IPS-20b (cell line): Measurements from ENCODE around the gene CTNNBL1.
A peak's percentile ranks its signal among the peaks of the same experiment; 100 is the strongest.

Experiments used
- H3K27ac ChIP-seq: one replicate; pipeline ENCODE4 v1.5.1; 2013; ENCODE audit warnings: low read length
- H3K27me3 ChIP-seq: 2 replicates; pipeline ENCODE4 v1.6.1; 2013; ENCODE audit warnings: mild to moderate bottlenecking, low read length, inconsistent platforms; ENCODE audit not compliant: insufficient read depth
- H3K36me3 ChIP-seq: 2 replicates; pipeline ENCODE4 v1.6.1; 2013; ENCODE audit warnings: low read depth, mild to moderate bottlenecking, inconsistent platforms, low read length, moderate library complexity; ENCODE audit not compliant: insufficient read depth
- H3K4me1 ChIP-seq: 2 replicates; pipeline ENCODE4 v1.6.1; 2013; ENCODE audit warnings: mild to moderate bottlenecking, control low read depth, inconsistent platforms, low read length, moderate library complexity; ENCODE audit not compliant: insufficient read depth
- H3K4me3 ChIP-seq: 2 replicates; pipeline ENCODE4 v1.5.1; 2013; ENCODE audit warnings: mild to moderate bottlenecking, low read length, inconsistent platforms
- H3K9ac ChIP-seq: 2 replicates; pipeline ENCODE4 v1.6.1; 2013; ENCODE audit warnings: low read depth, mild to moderate bottlenecking, inconsistent platforms, low read length, moderate library complexity
- H3K9me3 ChIP-seq: 2 replicates; pipeline ENCODE4 v1.6.1; 2013; ENCODE audit warnings: mild to moderate bottlenecking, low read depth, low read length, inconsistent platforms; ENCODE audit not compliant: insufficient read depth

Gene CTNNBL1

DNA sequence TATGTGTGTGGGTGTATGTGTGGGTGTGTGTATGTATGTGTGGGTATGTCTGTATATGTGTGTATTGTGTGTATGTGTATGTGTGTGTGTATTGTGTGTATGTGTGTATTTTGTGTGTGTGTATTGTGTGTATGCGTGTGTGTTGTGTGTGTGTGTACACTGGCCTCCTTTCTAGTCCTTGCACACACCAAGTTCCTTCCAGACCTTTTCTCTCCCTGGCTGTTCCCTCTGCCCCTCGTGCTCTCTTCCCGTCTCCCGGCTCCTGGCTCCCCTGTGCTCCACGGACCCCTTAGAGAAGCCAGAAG, 220.5 kb downstream of the CTNNBL1 start:
- no peak overlapping the region for H3K27ac ChIP-seq
- H3K9ac ChIP-seq, result peak overlapping the region; percentile 52; the same call in 1 of the 2 replicates
- no peaks in the 10 kb centered on the region for H3K36me3 ChIP-seq
- H3K4me1 ChIP-seq, result peaks cover 12% of the 10 kb centered on the region; the same call in 1 of the 2 replicates
- H3K27me3 ChIP-seq, result peaks cover 67% of the 10 kb centered on the region
- H3K4me3 ChIP-seq, result peak overlapping the region; percentile 72; the same call in 1 of the 2 replicates
- no peaks in the 10 kb centered on the region for H3K9me3 ChIP-seq

DNA sequence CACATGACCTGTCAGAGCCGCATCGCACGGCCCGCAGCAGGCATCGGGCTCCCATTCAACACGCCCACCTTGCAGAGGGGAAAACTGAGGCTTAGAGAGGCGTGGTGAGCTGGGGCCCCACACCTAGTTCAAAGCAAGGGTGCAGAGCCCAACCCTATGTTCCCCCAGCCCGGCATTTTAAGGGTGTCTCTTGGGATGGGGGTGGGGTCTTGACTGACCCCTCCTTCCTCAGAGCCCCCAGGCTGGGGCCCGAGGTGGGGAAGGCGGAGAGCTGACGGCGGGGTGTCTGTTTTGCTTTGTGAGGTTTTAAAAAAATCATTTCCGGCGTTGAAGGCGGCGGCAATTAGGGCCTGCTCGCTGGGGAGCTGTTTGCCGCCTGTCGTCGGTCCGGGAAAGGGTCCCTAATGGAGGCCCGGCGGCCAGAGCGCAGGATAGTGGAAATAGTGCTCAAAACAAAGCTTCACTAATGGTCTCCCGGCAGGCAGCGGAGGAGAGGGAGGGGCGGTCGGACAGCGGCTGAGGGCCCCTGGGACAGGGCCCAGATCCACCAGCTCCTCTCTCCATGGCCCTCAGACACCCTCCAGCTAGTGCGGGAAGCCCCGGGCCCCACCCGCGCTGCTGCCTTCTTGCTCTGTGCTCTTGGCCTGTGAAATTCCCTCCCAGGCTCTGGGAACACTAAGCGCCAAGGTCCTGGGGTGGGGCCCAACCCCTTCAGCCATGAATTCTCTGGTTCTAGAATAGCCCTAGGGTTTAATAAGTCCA, 221.0 kb downstream of the CTNNBL1 start:
- Histone ChIP-seq H3K27me3 (peaks cover 67% of the 10 kb centered on the region), H3K9ac (peak overlapping the region; percentile 52; the same call in 1 of the 2 replicates), H3K9me3 (no peaks in the 10 kb centered on the region), H3K4me3 (peak overlapping the region; percentile 72; the same call in 1 of the 2 replicates), H3K27ac (no peak overlapping the region), H3K36me3 (no peaks in the 10 kb centered on the region), H3K4me1 (peaks cover 12% of the 10 kb centered on the region; the same call in 1 of the 2 replicates)

DNA sequence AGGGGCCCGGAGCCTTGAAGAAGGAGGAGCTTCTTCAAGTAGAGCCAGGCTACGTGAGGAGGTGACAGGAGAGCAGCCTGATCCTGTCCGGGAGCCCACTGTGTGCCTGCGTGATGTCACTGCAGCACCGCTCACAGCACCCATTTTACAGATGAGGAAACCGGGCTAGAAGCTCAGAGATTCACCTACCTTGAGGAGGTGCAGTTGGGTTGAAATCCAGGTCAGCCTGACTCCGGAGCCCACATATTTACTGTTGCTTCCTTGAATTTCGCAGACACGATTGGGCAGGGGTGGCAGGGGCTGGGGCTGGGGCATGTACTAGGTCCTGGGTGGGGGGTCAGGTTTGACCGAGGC, 221.6 kb downstream of the CTNNBL1 start:
- Histone ChIP-seq H3K27ac (no peak overlapping the region), H3K9ac (peak overlapping the region; percentile 52; the same call in 1 of the 2 replicates), H3K27me3 (peaks cover 67% of the 10 kb centered on the region), H3K36me3 (no peaks in the 10 kb centered on the region), H3K4me3 (peak overlapping the region; percentile 72), H3K9me3 (no peaks in the 10 kb centered on the region), H3K4me1 (peaks cover 12% of the 10 kb centered on the region; the same call in 1 of the 2 replicates)

DNA sequence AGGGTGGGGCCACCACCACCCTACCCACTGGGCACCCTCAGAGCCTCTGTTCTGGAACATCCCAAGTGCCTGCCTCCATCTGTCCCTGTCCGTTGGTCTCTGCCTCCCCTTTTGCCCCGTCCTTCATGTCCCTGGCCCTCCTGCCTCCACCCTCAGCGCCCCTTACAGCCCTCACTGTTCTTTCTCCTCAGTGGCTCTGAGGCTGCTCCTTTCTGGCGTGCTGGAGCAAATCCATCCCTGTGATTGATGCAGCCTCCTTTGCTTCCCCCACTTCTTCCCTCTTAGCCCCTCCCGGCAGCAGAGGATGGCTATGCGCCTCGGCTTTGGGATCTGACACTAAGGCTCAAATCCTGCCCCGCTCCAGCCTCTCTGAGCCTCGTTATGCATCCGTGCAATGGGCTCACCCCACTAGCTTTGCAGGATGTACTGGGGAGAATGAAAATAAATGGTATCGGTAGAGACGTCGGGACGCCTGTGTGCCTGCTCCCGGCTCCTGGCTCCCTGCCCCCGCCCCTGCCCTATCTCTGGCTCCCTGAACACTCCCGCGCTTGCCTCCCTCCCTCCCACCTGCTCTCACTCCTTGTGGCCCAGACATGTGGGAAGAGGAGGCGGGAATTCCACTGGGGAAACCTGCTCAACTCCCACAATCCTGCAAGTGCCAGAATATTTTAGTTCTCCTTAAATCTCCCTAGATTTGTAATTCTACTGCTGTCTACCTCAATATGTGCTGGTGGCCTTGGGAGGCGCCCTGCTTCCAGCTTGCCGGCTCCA, 222.2 kb downstream of the CTNNBL1 start:
- Histone ChIP-seq H3K4me1 (peaks cover 12% of the 10 kb centered on the region; the same call in 1 of the 2 replicates), H3K27me3 (peaks cover 67% of the 10 kb centered on the region), H3K9ac (no peak overlapping the region; the same call in 1 of the 2 replicates), H3K27ac (no peak overlapping the region), H3K36me3 (no peaks in the 10 kb centered on the region), H3K9me3 (no peaks in the 10 kb centered on the region), H3K4me3 (peak overlapping the region; percentile 72)

DNA sequence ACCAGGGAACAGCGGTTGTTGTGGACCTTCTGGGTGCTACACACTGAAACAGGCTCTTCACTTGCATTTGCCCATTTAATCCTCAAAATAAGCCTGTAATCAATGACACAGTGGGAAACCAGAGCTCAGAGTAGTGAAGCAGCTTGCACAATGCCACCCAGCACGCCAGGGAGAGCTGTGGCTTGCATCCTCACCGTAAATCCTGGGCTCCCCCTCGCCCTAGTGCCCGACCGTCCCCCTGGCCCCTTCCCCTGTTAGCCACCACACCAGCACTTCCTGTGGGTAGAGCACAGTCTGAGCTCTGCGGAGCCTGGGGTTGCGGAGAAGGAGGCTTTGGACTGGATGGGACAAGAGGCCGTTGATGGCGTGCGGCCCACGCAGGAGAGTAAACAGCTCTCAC, 223.6 kb downstream of the CTNNBL1 start:
- Histone ChIP-seq H3K9ac (no peak overlapping the region), H3K4me3 (no peak overlapping the region), H3K27me3 (peaks cover 59% of the 10 kb centered on the region), H3K36me3 (no peaks in the 10 kb centered on the region), H3K4me1 (peaks cover 6% of the 10 kb centered on the region; the same call in 1 of the 2 replicates), H3K9me3 (no peaks in the 10 kb centered on the region), H3K27ac (no peak overlapping the region)

DNA sequence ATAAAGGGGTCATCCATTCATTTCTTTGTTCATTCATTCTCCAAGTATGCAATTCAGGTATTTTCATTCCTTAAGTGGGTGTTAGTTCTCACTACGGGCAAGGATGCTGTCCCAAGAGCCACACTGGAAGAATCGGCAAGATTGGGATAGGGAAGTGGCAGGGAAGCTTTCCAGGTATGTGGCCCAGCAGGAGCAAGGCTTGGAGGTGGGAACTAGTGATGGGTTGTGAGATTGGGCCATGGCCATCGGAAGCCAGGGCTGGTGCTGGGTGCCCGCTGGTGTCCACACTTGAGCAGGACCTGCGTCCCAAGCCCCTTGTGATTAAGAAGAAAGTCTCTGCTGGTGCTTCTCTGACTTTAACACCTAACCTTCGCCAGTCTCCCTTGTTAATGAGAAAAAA, 224.2 kb downstream of the CTNNBL1 start:
- Histone ChIP-seq H3K27me3 (peaks cover 54% of the 10 kb centered on the region), H3K27ac (no peak overlapping the region), H3K36me3 (no peaks in the 10 kb centered on the region), H3K4me3 (no peak overlapping the region), H3K4me1 (peaks cover 5% of the 10 kb centered on the region; the same call in 1 of the 2 replicates), H3K9me3 (no peaks in the 10 kb centered on the region), H3K9ac (no peak overlapping the region)

DNA sequence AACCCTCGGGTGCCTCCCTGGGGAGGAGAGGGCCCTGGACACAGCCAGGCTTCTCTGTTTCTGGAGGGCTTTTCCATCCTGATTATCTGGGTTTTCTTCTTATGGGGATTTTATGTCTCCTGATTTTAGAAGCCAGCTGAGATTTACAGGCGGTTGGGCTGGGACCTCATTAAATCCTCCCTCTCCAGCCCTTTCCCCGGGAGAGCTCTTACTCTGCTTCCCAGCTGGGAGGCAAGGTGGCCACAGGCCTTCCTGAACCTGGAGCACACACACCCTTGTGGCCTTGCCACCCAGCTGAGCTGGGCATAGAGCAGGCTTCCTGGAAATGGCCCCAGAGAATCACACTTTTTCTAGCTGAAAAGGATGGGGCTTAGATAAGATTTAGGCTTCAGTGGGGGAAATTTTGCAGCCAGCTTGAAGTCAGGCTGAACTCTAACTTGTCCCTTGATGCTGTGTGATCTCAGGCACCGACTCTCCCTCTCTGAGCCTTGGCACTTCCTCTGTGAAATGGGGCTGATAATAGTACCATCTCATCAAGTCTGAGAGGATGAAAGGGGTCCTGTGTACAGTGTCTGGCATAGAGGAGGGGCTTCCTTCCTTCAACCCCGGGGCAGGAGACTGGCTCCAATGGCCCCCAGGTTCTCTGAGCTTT, 225.7 kb downstream of the CTNNBL1 start:
- Histone ChIP-seq H3K9me3 (no peaks in the 10 kb centered on the region), H3K9ac (no peak overlapping the region), H3K27me3 (peaks cover 39% of the 10 kb centered on the region), H3K4me3 (no peak overlapping the region), H3K27ac (no peak overlapping the region), H3K36me3 (no peaks in the 10 kb centered on the region), H3K4me1 (peaks cover 5% of the 10 kb centered on the region; the same call in 1 of the 2 replicates)

DNA sequence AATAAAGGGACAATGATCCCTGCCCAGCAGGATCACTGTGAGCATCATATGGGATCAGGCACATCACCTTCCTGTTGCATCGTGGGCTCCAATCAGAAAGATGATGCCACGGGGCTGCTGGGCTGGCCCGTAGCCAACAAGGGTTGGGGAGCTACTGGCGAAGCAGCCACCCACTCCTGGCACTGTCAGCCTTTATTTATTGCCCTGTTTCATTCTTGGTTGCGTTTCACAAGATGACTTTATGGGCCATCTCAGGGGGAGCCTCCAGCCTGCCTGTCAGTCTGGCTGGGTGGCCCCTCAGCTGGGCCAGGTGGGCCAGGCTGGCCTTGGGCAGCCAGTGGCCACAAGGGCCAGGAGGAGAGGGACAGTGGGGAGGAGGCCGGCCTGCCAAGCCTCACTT, 226.4 kb downstream of the CTNNBL1 start:
- no peak overlapping the region for H3K4me3 ChIP-seq
- H3K9ac ChIP-seq, result no peak overlapping the region
- peaks cover 5% of the 10 kb centered on the region; the same call in 1 of the 2 replicates for H3K4me1 ChIP-seq
- H3K36me3 ChIP-seq, result no peaks in the 10 kb centered on the region
- no peaks in the 10 kb centered on the region for H3K9me3 ChIP-seq
- no peak overlapping the region for H3K27ac ChIP-seq
- H3K27me3 ChIP-seq, result peaks cover 38% of the 10 kb centered on the region

DNA sequence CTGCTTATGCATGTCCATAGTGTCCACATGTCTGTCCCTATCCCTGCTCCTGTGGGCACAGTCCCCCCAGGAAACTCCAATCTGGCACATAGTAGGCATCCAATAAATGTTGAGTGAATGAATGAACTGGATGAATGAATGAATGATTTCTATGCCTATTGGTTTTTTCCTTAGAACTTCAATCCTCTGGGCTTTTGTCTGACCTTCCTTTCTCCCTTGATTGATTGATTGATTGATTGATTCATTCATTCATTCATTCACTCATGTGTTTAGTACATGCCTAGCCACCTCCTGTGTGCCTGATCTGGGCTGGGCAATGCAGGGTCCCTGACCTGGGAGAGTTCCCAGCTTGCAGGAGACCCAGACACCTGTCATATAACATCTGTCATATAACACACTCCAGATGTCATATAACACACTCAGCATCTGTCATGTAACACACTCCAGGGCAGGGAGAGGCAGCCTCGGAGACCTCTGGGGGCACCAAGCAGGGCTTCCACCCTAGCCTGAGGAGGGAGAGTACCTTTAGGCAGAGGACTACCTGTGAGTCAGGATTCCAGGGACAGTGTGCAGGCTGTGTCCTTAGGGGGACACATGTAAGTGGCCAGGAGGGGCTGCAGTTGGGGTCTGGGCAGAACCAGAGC, 227.0 kb downstream of the CTNNBL1 start:
- no peaks in the 10 kb centered on the region for H3K36me3 ChIP-seq
- H3K4me1 ChIP-seq, result peaks cover 5% of the 10 kb centered on the region; the same call in 1 of the 2 replicates
- H3K9me3 ChIP-seq, result no peaks in the 10 kb centered on the region
- H3K4me3 ChIP-seq, result no peak overlapping the region
- H3K9ac ChIP-seq, result no peak overlapping the region
- no peak overlapping the region for H3K27ac ChIP-seq
- H3K27me3 ChIP-seq, result peaks cover 32% of the 10 kb centered on the region

DNA sequence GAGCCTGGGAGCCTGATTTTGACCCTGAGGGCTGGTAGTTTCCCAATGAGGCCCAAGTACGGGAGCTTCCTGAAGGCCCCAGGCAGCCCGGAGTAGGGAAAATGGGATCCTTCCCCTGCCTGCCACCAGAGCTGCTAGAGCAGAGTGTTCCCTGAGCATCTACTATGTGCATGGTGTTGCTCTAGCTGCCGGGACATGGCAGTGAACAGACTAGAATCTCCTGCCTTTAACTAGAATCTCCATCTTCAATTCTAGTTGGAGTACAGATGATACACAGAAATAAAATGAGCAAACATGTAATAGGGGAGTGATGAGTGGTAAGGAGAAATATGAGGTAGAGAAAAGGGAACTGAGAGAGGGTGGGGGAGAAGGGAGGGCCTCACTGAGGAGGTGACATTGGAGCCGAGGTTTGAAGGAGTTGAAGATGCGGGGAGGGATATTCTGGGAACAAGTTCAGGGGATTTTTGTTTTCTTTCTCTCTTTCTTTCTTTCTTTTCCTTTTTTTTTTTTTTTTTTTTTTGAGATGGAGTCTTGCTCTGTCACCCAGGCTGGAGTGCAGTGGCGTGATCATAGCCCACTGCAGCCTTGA, 227.6 kb downstream of the CTNNBL1 start:
- Histone ChIP-seq H3K27me3 (peaks cover 26% of the 10 kb centered on the region), H3K9me3 (no peaks in the 10 kb centered on the region), H3K9ac (no peak overlapping the region), H3K27ac (no peak overlapping the region), H3K36me3 (no peaks in the 10 kb centered on the region), H3K4me3 (no peak overlapping the region), H3K4me1 (peaks cover 3% of the 10 kb centered on the region; the same call in 1 of the 2 replicates)
